Caco-2 (cell line): ENCODE results near the gene PSRC1. TPM values are rescaled to one million over a fixed set of nuclear protein-coding genes. Genes with fewer than 3 reads are reported as not detected.

ENCODE experiments used
- BruUV-seq: library from RNA; stranded (reverse); fragments of 400-500 nt; replicated peaks from 2 replicates; lab custom pipeline; 2021; lab: Mats Ljungman, UMichigan
- CTCF ChIA-PET: fragments of 300-600 bp; sonication (Branson Sonifier 250); formaldehyde crosslinking; loops from one replicate; lab custom pipeline; 2022; ENCODE audit warnings: antibody characterized with exemption; lab: Charles Lee
- POLR2A ChIA-PET: fragments of 300-600 bp; sonication (Branson Sonifier 250); formaldehyde crosslinking; loops from one replicate; lab custom pipeline; 2022; ENCODE audit warnings: antibody characterized with exemption; lab: Charles Lee
- DNase-seq, 2 experiments: peaks; one replicate each; pipeline versions ENCODE4 v3.0.0 to v3.0.0-alpha.2; 2020 to 2022
- H3K27me3 ChIP-seq: replicated peaks from 2 replicates; pipeline ENCODE4 v1.6.0; 2011; ENCODE audit warnings: low read length; ENCODE audit not compliant: control insufficient read depth, insufficient read depth
- H3K36me3 ChIP-seq: 2 replicates; pipeline ENCODE4 v1.5.1; 2011; ENCODE audit warnings: low read length; ENCODE audit not compliant: control insufficient read depth, insufficient read depth
- H3K4me1 ChIP-seq: fragments of 250-450 bp; sonication (Bioruptor Pico); 2 replicates; pipeline ENCODE4 v1.5.1; 2020; ENCODE audit warnings: mild to moderate bottlenecking
- H3K4me3 ChIP-seq: 2 replicates; pipeline ENCODE4 v1.5.1; 2011; ENCODE audit warnings: low read depth, mild to moderate bottlenecking, control low read depth, low read length
- H3K9me3 ChIP-seq: fragments of 250-450 bp; sonication (Bioruptor Pico); 2 replicates; pipeline ENCODE4 v1.5.1; 2020; ENCODE audit warnings: mild to moderate bottlenecking, moderate library complexity
- H3K27ac Mint-ChIP-seq: one replicate; pipeline ENCODE4 v1.8.0; 2022; ENCODE audit warnings: mixed read lengths; ENCODE audit not compliant: unreplicated experiment
- H3K27me3 Mint-ChIP-seq: one replicate; pipeline ENCODE4 v1.8.0; 2022; ENCODE audit warnings: mixed read lengths; ENCODE audit not compliant: insufficient read depth, unreplicated experiment
- H3K36me3 Mint-ChIP-seq: one replicate; pipeline ENCODE4 v1.8.0; 2022; ENCODE audit warnings: mild to moderate bottlenecking, mixed read lengths; ENCODE audit not compliant: insufficient read depth, unreplicated experiment
- H3K4me1 Mint-ChIP-seq: one replicate; pipeline ENCODE4 v1.8.0; 2022; ENCODE audit warnings: low read depth, mixed read lengths; ENCODE audit not compliant: unreplicated experiment
- H3K4me3 Mint-ChIP-seq: one replicate; pipeline ENCODE4 v1.8.0; 2022; ENCODE audit warnings: mild to moderate bottlenecking, moderate library complexity, mixed read lengths; ENCODE audit not compliant: unreplicated experiment
- H3K9me3 Mint-ChIP-seq: one replicate; pipeline ENCODE4 v1.8.0; 2022; ENCODE audit warnings: mixed read lengths; ENCODE audit not compliant: unreplicated experiment
- CTCF ChIP-seq, 2 experiments: fragments of 200-600 bp in 1 of 2; IDR thresholded peaks; 1 replicate in 1 of 2; 2 replicates in 1 of 2; pipeline versions ENCODE4 v1.5.1 to v1.8.0; 2011 to 2022; ENCODE audit warnings: antibody characterized with exemption in 1 of 2, control low read depth in 1 of 2, inconsistent platforms in 1 of 2, low read depth in 1 of 2, low read length in 1 of 2, mild to moderate bottlenecking in 1 of 2, moderate library complexity in 1 of 2; ENCODE audit not compliant: insufficient read depth in 1 of 2, severe bottlenecking in 1 of 2, unreplicated experiment in 1 of 2
- intact Hi-C: fragments of 100-400 bp; cut with micrococcal nuclease; formaldehyde crosslinking; loops from one replicate; pipeline ENCODE4 v1.10.0; 2022; ENCODE audit not compliant: unreplicated experiment
- total RNA-seq: library from RNA; stranded (reverse); gene quantifications from 2 replicates; pipeline ENCODE4 v1.2.3, GENCODE V29; 2022

Gene PSRC1
- total RNA-seq, 1 experiment from 2014 or later, result 24.9 TPM

DNA sequence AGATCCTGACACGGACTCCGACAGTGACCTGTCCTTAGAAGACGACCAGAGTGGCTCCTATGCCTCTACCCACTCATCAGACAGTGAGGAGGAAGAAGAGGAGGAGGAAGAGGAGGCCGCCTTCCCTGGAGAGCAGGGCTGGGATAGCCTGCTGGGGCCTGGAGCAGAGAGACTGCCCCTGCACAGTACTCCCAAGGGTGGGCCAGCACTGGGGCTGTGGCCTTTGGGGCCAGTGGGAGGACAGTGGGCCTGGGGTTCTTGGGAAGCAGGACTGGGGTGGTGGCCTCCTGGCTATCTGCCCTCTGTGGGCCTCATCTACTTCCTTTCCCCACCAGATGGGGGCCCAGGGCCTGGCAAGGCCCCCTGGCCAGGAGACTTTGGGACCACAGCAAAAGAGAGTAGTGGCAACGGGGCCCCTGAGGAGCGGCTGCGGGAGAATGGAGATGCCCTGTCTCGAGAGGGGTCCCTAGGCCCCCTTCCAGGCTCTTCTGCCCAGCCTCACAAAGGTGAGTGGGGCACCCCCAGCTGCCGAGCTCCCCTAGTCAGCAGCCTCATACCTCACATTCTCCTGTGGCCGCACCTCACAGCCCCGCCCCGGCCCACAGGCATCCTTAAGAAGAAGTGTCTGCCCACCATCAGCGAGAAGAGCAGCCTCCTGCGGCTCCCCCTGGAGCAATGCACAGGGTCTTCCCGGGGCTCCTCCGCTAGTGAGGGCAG is 10.0 kb downstream of the PSRC1 start:
- H3K27me3 Mint-ChIP-seq, result no peaks in the 10 kb centered on the region
- TF ChIP-seq CTCF (IDR thresholded peaks at IDR 0.05; ENCODE audit: insufficient read depth in 1 of 2, low read depth in 1 of 2, low read length in 1 of 2, severe bottlenecking in 1 of 2, unreplicated experiment in 1 of 2), result no peak
- H3K27ac Mint-ChIP-seq, result peak overlapping the region; percentile 73
- H3K4me3 Mint-ChIP-seq, result peak overlapping the region; percentile 16
- Histone ChIP-seq H3K4me1 (peaks cover 45% of the 10 kb centered on the region), H3K27me3 (no peaks in the 10 kb centered on the region), H3K9me3 (no peaks in the 10 kb centered on the region), H3K36me3 (no peaks in the 10 kb centered on the region), H3K4me3 (peak overlapping the region; percentile 4)
- no peaks in the 10 kb centered on the region for H3K9me3 Mint-ChIP-seq
- no TSS peak for BruUV-seq
- POLR2A ChIA-PET, result no interaction called here
- CTCF ChIA-PET, result interaction anchor here (0.5 to 0.6 kb wide), 3 partner anchors 34 to 181 kb away, joined by 3 to 4 read pairs (median 3); partner anchors contain the start of gene MYBPHL
- peaks cover 8% of the 10 kb centered on the region for H3K36me3 Mint-ChIP-seq
- peaks cover 15% of the 10 kb centered on the region for H3K4me1 Mint-ChIP-seq
- peak; percentile 42 to 66 for DNase-seq
- intact Hi-C loops, result no loop called here

DNA sequence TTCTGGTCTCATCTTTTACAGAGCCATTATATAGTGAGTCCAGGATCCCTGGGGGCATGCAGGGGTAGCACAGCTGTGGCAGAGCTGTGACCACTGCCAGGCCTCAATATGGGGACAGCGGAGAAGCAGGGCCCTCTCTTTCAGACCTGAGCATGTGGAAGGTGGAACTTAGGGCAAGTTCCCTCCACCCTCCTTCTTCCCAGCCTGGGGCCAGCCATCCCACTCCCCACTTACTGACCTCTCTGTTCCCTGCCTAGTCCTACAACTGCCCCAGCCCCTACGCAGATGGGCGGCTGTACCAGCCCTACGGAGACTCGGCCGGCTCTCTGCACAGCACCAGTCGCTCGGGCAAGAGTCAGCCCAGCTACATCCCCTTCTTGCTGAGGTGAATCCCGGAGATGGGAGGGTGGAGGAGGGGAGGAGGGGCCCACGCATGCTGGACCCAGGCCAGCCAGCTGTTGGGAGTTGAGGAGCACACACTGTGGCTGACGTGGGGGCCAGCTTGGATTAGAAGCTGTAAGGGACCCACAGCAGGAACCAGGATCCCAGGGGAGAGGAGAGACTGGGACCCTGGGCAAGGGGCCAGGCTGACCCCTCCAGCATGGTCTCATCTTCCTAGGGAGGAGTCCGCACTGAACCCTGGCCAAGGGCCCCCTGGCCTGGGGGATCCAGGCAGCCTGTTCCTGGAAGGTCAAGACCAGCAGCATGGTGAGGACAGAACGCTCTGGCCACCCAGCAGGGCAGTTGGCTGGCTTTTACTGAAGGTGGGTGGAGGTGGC is 10.7 kb downstream of the PSRC1 start:
- Mint-ChIP-seq H3K27ac (peak overlapping the region; percentile 73), H3K4me3 (peak overlapping the region; percentile 16), H3K27me3 (no peaks in the 10 kb centered on the region), H3K36me3 (peaks cover 8% of the 10 kb centered on the region), H3K4me1 (peaks cover 15% of the 10 kb centered on the region), H3K9me3 (no peaks in the 10 kb centered on the region)
- Histone ChIP-seq H3K9me3 (no peaks in the 10 kb centered on the region), H3K4me1 (peaks cover 37% of the 10 kb centered on the region), H3K27me3 (no peaks in the 10 kb centered on the region), H3K36me3 (no peaks in the 10 kb centered on the region), H3K4me3 (no peak overlapping the region)
- ChIA-PET CTCF (no interaction called here), POLR2A (no interaction called here)
- peak in 1 of 2 experiments; percentile 18 for DNase-seq
- no TSS peak for BruUV-seq
- intact Hi-C loops, result no loop called here
- TF ChIP-seq CTCF (IDR thresholded peaks at IDR 0.05; ENCODE audit: insufficient read depth in 1 of 2, low read depth in 1 of 2, low read length in 1 of 2, severe bottlenecking in 1 of 2, unreplicated experiment in 1 of 2), result no peak

GRCh38 chr1:109271458-109271857 is 11.5 kb downstream of the PSRC1 start:
- Histone ChIP-seq H3K9me3 (no peaks in the 10 kb centered on the region), H3K4me3 (no peak overlapping the region), H3K36me3 (no peaks in the 10 kb centered on the region), H3K27me3 (no peaks in the 10 kb centered on the region), H3K4me1 (peaks cover 34% of the 10 kb centered on the region)
- H3K36me3 Mint-ChIP-seq, result peaks cover 8% of the 10 kb centered on the region
- TF ChIP-seq CTCF (IDR thresholded peaks at IDR 0.05; ENCODE audit: insufficient read depth in 1 of 2, low read depth in 1 of 2, low read length in 1 of 2, severe bottlenecking in 1 of 2, unreplicated experiment in 1 of 2), result no peak
- H3K27me3 Mint-ChIP-seq, result no peaks in the 10 kb centered on the region
- no peak overlapping the region for H3K27ac Mint-ChIP-seq
- BruUV-seq, result no TSS peak
- no peaks in the 10 kb centered on the region for H3K9me3 Mint-ChIP-seq
- DNase-seq, result no peak
- CTCF ChIA-PET, result no interaction called here
- intact Hi-C loops, result no loop called here
- peaks cover 15% of the 10 kb centered on the region for H3K4me1 Mint-ChIP-seq
- POLR2A ChIA-PET, result no interaction called here
- H3K4me3 Mint-ChIP-seq, result no peak overlapping the region
